OCI-LY3 (cell line): ENCODE results near the gene PTPRD.

Experiments used
- CTCF ChIP-seq: fragments of 200-600, 300-600 bp; sonication (generic); IDR thresholded peaks from 2 replicates; pipeline ENCODE4 v1.5.1; 2014; ENCODE audit warnings: antibody characterized with exemption, low read length, low read depth
- EZH2phosphoT487 ChIP-seq: fragments of 200-600 bp; shearing (Covaris generic); IDR thresholded peaks from 2 replicates; pipeline ENCODE4 v1.6.1; 2018; ENCODE audit warnings: antibody characterized with exemption, mixed run types, low read depth

GRCh38 chr9:8781458-8781857, 1831.3 kb downstream of the PTPRD start:
- TF ChIP-seq CTCF (no peak), EZH2phosphoT487 (no peak)
